HUDEP-2 (cell line): ENCODE results near the gene ZMAT5.

Experiments
- DNase-seq, 76 experiments: peaks; one replicate each; lab custom pipeline; 2025; ENCODE audit not compliant: unreplicated experiment in 76 of 76; lab: John Stamatoyannopoulos, UW

The ZMAT5 gene, protein sequence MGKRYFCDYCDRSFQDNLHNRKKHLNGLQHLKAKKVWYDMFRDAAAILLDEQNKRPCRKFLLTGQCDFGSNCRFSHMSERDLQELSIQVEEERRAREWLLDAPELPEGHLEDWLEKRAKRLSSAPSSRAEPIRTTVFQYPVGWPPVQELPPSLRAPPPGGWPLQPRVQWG

DNA sequence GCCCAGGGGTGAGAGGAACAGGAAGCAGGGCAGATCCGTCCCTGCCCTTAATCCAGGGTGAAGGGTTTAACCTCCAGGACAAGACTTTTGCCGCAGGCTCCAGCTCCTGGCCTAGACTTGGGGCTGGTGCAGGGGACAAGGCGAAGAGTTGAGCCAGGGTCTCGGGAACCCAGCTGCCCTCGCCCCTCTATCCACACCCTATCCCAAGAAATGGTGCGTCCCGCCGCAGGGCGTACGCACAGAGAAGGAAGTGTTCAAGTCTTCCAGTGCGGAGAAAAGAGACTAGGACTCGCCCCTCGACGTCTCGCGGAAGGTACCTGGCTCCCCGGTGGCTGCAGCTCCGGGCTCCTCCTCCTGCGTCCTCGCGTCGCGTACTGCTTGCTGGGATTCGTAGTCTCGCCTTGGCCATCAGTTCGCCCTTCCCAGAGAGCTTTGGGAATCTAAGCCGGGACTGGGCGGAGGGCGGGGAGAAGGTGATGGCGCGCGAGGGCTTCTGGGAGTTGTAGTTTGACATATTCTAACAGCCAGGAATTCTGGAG is at the start of gene ZMAT5:
Gene ZMAT5, minus strand, starts transcription at position 376 of the 539 bp plus-strand sequence. CDS start 18,463 bp downstream, outside the sequence.
- DNase-seq, result peak in 75 of 76 experiments; percentile 46 to 97 (median 92)

DNA sequence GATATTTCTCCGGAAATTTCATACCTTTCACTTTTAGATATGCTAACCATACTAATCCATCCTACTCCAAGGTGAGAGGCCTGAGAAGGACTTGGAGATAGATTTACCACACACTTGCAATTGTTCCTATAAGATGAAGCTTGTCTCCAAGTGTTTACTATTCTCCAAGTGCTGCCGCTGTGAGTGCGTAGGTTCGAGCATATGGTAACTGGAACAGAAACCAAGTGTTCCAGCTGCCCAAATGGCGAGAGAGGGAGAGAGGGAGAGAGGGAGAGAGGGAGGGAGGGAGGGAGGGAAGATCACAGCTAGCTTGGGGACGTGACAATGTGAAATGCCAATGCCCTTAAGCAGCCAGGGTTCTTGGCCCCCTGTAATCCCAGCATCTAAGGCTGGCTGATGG is 49.7 kb upstream of the ZMAT5 start:
- no peak for DNase-seq

DNA sequence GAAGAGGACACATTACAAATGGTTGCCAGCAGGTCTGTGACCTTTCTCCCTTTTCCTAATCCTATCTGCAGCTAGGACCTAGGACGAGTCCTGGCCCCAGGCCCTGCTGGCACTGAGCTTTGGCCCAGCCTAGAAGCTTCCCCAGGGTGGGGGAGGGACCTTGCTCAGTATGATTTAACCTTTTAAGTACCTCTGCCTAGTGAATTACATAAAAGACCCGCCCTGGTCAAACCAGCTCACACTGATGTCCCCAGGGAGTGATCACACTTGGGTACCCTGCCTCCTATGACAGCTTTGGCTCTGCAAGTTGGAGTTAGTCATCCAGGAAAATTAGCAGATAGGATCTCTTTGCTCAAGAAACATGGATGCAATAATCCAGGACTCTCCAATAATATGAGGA is 49.3 kb upstream of the ZMAT5 start:
- DNase-seq, result no peak

DNA sequence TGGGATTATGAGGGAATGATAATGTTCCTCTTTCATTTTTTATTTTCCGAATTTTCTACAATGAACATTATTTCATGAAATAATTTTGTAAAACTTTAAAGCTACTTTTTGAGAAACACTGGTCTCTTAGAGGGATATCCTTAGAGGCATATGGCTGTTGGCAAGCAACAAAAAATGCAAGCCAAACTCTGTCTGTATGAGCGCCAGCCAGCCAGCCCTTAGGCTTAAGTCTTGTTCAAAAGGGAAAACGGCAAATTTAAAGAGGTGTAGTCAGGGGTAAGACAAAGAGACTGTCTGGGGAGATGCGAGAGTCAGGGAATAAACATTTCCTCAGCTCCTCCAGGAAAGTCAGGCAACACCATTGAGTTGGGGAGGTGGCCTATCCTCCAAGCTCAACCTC is 48.8 kb upstream of the ZMAT5 start:
- no peak for DNase-seq

DNA sequence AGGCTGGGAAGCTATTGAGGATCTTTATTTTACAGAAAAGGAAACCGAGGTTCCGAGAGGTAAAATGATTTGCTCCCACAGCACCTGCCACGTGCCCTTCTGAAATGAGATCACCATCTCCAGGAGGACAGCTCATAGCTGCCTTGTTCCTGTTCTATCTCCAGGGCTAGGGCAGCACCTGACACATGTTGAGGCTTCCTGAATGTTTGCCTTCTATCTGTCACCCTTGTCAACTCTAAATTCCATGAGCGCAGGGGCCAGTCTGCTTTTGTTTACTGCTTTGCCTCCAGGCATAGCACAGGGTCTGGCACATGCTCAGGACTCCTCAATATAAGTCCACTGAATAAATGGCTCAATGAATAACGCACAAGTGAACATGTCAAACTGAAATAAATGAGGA is 47.2 kb upstream of the ZMAT5 start:
- DNase-seq, result no peak

DNA sequence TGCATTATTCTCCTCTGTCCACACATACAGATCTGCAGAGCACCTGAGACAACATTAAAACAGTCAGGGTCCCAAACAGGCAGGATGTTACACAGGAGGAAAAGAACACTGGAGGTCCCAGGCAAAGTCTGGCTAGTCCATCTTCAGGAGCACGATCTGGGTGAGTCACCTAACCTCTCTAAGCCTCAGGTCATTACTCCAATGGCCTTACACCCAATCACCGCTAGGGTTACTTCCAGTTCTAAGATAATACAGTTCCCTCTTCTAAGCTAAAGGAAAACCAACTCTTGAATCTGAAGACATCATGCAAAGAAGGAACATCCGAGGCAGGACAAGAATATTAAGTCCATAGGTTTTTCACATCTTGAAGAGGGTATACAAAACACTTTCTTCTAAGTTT is 46.8 kb upstream of the ZMAT5 start:
- peak in 2 of 76 experiments; percentile 27 to 31 for DNase-seq

DNA sequence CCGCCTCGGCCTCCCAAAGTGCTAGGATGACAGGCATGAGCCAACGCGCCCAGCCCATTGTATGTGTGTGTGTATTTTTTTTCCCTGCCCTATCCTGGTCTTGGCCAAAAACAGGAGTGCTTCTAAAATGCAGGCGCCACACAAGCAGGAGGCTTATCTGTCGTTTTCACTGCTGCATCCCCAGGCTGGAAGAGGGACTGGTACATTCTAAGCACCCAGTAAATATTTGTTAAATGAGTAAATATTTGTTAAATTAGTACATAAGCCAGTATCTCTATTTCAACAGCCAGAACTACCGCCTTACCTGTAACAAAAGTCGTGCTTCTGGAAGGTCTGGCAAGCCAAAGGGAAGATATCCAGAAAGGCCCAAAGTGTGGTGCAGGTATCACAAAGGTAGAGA is 46.3 kb upstream of the ZMAT5 start:
- no peak for DNase-seq

DNA sequence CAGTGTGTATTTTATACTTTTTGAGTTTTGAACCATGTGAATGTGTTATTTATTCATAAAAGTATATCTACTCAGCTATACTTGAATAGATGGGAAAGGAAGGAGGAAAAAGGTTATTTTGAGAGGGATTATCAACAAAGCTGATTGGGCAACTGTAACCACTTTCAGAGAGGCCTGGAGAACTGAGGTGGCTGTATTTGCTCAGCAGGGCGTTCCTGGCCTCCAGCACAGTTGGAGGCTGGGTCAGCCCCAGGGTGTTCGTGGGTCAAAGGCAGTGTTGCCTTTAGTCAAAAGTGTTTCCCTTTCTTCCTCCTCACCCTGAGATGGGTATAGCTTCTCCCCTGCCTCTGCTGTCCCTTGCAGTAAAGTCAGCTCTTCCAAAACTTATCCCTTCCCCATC is 44.6 kb upstream of the ZMAT5 start:
- no peak for DNase-seq

DNA sequence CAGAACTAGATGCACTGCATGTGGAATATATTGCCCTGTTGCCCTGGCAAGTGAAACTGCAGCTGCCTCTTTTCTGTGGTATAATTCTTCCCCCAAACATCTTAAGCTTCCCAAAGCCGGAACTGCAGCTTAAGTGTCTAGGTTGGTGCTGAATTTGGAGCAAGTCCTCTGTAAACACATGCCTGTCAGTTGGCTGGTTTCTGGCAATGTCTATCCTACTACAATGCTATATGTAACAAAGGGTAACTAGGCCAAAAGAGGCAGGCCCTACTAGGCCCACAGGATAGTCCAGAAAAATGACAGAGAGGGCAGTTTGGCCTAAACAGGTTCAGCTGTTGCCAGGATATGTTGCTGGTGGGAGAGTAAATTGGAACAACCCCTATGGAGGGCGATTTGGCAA is 43.4 kb upstream of the ZMAT5 start:
- DNase-seq, result no peak

DNA sequence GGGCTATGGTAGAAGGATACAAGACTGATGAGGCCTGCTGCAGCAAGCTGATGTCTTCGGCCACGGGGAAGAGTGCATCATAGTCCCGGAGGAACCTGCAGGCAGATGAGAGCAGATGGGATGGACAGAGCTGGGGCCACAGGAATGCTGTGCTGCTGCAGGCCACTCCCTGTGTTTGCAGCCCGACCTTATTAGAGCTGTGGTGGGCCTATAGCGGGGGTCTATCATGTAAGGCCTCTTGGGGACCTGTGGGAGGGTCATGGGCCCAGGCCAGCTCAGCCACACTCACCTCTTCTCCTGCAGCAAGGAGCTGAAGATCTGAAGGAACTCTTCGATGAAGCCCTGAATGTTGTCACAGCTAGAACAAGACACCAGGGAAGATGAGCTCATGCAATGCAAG is 39.4 kb upstream of the ZMAT5 start:
- no peak for DNase-seq

DNA sequence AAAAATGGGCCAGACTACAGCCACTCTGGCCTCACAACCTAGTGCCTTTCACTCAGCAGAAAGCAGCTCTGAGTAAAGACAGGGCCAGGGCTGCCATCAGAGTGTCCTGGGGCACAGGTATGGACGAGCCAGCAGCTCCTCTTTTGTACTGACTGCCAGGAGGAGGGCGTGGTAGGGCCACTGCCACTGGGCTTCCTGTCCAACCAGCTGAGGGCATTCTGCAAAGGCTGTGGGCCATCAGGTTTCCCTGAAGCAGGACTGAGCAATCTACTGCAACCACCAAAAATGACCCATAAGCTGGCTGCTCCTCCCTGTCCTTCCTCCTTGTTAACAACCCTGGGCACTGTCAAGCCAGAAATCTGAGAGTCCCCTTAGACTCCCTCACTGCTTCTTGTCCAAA is 38.2 kb upstream of the ZMAT5 start:
- no peak for DNase-seq

DNA sequence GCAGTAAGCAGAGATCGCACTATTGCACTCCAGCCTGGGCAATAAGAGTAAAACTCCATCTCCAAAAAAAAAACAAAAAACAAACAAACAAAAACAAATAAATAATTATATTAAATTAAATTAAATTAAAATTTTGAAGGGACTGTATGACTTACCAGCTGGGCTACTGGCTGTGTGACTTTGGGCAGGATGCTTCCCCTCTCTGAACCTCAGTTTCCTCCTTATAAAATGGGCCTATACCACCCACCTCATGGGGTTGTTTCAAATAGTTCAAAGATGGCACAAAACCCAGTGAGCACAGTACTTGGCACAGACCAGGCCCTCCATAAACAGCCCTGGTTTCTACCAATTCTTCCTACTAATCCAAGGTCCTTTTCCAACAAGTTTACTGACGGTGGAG is 36.4 kb upstream of the ZMAT5 start:
- DNase-seq, result no peak

DNA sequence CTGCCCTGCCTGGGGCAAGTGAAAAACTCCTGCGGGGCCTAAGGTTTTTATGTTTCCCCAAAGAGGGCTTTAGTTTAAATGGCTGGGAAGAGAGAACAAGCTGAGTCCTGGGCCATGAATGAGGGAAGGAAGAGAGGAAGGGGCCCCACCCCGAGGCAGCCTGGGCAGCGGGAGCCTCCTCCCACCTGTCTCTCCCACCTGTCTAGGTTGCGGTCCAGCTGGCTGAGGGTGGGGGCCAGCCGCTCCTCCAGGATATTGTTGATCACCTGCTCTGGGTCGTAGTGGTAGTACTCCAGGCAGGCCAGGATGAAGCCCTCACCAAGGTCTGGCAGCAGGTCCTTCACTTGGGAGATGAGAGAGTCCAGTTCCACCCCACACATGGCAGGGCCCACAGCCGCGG is 35.0 kb upstream of the ZMAT5 start:
- no peak for DNase-seq

DNA sequence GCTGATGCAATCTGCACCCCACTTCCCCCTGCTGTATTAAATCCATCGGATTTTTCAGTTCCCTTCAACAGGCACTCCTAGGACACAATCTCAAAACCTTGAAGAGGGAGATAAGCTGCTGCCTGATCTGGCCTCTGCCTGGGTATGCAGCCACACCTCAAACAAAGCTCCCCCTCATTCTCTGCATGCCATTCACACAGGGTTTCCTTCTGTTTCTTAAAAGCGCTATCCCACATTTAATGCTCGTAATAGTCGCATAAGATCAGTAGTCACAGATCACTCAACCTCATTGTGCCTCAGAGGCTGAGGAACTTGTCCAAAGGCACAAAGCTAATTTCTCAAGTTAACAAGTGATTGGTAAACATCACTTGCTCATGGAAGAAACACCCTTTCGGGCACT is 34.3 kb upstream of the ZMAT5 start:
- DNase-seq, result peak in 6 of 76 experiments; percentile 1 to 15 (median 6)

DNA sequence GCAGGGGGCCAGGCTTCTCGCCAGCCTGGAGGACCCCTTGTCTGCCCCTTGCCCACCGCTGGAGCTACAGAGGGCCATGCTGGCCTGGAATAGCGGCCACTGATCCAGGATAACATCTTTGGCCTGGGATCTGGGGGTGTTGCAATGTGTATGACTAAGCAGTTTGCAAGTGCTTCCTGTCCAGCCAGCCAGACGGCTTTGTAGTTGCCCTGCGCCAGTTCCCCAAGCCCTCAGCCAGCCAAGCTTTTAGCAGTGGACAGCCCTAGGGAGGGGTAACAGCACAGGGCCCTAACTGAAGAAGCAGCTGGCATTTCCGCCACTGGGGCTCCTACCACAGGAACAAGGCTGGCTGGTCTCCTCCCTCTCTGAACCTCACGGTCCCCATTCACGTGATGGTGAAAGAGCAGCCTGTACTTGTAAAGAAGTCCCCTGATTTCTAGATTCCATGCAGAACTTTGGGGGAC is 32.4 kb upstream of the ZMAT5 start:
- DNase-seq, result peak in 50 of 76 experiments; percentile 3 to 57 (median 28)

DNA sequence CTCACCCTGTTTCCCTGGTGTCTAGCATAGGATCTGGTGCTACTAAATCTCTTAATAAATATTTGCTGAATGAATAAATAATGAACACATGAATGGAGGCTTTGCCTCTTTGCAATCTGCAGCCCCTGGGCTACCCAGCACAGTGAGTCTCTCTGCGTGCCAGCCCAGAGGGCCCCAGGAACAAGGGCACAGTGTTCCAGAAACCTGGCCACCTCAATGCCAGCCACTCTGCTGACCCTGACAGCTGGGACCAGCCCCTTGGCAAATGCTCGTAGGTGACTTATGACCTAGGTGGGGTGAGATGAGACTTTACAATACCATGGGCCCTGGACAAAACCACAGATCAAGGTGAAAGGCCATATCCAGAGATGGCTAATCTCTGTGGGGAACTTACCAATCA is 32.0 kb upstream of the ZMAT5 start:
- DNase-seq, result no peak

DNA sequence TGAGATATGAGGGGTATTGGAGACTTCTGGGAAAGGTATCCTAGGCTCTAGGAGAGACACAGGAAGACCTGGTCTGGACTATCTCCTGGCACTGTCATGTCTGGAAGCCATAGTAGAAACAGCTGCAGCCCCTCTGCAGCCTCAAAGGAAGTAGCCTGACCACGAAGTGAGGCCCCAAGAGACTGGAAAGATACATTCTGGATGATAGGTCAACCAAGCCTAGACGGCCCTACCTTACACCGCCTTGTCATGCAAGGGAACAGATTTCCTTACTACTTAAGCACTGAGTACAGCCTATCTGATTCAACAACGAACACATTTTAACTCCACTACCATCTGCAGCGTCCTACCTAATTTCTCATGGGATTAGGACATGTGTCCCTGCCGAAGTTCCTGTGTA is 31.5 kb upstream of the ZMAT5 start:
- DNase-seq, result no peak

DNA sequence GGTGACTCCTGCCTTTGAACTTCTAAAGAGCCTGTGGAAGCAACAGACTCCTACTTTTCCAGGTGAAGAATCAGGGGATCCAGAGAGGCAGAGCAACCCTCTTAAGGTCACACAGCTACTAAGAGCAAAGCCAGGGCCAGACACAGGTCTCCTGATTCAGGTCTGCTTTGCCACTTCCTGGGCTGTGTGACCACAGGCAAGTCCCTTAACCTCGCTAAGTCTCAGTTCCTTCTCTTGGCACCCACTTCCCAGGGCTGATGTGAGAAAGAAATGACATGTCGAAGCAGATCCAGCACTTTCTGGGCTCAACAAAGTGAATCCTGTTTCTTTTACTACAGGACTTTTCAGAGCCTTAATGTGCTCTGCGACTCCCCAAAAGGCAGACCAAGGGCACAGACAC is 30.5 kb upstream of the ZMAT5 start:
- no peak for DNase-seq

DNA sequence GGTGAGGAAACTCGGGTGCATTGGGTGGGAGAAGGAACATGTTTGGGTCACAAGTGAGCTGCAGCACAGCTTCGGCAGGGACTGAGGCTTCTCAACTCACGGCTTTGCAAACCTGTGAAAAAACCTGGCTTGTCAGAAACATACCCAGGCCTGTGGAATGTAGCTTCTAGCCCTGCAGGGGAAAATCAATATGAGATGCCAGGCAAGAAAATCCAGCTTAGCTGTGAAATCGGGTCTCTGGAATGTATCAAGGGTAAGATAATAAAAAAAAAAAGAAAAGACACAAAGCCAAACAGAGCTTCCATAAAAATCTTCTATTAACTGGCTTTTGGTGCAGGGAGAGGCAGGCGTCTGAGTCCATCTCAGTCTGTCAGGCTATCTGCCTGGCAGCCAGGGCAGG is 28.9 kb upstream of the ZMAT5 start:
- DNase-seq, result no peak

DNA sequence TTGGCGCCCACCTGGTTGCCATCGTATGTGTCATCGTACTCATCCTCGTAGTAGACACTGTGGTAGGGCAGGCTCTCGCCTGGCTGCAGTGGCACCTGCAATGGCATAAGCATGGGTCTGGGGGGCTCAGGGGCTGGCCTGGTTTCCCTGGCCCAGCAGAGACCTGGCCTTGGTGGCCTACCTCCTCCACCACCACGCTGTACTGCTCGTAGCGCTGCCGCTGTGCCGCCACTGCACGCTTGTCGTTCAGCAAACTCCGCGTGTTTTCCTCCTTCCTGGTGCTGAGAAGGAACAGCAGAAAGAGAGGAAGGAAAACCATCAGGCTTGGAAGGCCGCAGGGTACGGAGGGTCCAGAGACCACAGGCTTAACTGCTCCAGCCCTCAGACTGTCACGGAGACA is 26.6 kb upstream of the ZMAT5 start:
- no peak for DNase-seq

DNA sequence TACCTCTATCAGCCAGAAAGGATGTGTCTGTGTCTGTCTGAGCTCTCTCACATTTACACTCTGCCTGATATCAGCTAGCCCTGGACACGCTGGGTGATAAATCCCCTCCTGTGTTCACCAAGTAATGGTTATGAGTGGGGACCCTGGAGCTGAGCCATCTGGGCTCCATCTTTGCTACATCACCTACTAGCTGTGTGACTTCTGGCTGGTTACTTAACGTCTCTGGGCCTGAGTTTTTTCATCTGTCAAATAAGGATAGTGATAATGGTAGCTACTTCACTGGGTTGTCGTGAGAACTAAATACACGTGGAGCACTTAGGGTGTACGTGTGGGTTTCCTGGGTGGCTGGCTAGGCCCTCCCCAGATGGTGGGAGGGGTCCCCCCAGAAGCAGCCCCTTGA is 23.3 kb upstream of the ZMAT5 start:
- no peak for DNase-seq

DNA sequence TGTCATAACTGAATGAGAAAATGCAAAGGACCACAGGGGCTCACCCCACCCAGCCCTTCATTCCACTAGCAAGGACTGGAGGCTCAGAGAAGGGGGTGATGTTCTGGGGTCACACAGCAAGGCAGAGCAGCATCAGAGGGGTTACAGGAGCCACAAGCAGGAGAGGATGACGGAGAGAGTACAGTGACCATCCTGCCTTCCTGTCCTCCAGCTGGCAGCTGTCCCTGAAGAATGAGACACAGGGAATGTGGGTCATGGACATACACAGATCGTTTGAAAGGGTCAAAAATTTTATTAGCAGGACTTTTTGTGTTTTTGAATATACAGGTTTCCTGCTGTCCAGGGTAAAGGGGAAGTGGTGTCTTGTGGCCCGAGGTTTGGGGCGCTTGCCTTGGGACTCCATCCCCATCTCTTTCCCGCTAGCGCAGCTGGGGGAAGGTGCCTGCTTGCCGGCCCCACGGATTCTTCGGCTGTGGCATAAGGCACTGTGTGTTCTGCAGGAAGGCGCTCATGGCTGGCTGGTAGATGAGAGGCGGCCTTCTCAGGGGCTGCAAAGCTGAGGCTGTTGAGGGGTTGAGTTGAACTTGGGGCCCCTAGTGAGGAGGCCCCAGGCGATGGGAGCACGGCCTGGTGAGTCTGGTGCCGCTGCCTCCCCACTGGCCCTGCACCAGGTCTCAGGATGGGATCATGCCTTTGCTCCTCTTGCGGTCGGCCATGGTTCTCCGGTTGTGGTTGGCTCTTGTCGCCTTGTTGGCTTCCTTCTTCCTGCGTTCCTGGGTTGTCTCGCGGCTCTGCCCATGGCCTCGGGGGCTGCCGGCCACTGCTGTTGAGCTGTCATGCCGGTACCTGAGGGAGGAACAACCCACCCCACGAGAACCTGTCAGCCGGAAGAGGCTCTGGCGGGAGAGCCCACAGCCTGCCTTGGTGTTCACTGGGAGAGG is 21.8 kb upstream of the ZMAT5 start:
- no peak for DNase-seq
